HG03439 (cell line): ENCODE measurements around the gene INPP4B.

ENCODE experiments used
- ATAC-seq: cut with Tn5 transposase; IDR thresholded peaks from one replicate; pipeline ENCODE4 v1.9.1; 2021; ENCODE audit warnings: mild to moderate bottlenecking, moderate library complexity; ENCODE audit not compliant: unreplicated experiment

Gene INPP4B

DNA sequence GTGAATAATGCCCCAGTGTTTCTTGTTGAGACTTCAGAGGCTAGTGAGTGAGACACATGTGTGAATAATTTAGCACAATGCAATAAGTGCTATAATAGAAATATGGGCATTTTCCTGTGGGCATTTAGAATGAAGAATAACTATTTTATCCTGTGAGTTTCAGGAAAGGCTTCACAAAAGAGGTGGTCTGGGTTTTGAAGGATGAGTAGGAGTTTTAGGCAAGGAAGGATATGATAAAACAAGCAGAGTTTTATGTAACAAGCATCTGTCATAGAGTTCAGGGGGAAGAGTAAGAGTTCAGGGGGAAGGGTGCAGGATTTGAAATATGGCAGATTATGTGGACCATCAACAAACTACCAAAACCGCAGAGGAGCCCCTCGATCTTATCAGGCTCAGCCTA lies 529.2 kb downstream of the INPP4B start:
- ATAC-seq: no peak

DNA sequence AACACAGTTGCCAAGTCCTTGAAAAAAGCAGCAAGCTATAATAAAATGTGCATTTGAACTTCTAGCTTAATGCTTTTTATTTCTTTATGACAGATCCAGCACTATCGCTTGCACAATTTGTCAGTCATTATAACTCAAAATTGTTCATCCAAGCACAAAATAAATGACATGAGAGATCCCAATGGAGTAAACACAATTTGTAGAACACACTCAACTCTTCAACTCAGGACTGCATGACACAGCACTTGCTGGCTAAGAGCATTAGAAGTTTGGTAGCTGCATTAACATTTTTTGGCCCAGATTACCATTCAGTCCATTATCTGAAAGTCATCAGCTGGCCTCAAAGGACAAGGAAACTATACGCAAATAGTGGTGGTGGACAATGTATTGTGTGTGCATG lies 530.1 kb downstream of the INPP4B start:
- no peak for ATAC-seq

DNA sequence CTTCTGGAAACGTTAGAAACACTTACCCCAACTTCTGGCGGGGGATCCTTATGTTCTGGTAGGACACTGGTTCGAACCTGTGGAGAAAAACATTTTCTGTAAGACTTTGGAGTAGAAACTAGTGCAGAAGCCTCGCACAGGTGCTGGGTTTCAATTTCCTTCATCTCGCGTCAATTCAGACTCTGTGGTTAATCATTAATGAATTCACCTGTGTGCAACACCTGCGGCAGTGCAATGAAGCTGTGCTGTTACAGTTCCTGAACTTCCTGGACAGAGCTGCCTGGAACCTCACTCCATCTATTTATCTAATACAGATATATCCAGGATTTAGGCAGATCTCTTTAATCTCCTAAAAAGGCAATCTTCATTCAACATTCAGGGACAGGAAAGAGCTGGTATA lies 531.4 kb downstream of the INPP4B start:
- ATAC-seq: no peak

DNA sequence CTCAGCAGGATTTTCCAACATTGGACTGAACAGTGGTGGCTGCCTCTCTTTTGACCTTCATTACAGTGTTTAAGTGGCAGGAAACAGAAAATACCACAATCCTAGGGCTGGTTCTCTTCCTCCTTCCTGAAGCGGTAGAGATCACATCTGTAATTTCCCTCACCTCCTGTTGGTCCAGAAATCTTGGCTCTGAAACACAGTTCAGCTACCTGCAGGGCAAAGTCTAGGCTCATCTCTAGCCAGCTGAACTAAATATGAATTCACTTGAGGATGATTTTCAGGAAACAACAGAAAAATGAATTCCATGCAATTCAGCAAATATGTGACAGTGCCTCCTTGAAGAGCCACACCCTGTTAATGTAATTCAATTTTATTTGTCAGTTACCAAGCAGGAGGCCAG lies 531.9 kb downstream of the INPP4B start:
- no peak for ATAC-seq

DNA sequence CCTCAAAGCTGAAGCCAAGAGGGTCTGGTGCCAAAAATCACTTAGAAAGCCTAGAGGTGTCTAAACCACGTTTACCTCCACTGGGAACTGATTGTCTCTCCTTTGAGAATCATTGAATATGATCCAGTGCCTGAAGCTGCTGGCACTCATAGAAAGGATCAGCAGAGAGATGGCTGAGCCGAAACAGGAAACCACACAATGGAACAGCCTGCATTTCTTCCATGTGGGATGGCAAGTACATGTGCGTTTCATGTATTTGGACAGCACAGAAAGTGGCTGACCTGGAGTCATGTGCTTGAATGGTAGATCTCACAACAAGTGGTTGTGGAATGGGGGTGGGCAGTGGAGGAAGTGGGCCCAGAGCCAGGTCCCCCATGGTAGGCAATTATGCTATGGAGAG lies 533.7 kb downstream of the INPP4B start:
- no peak for ATAC-seq

DNA sequence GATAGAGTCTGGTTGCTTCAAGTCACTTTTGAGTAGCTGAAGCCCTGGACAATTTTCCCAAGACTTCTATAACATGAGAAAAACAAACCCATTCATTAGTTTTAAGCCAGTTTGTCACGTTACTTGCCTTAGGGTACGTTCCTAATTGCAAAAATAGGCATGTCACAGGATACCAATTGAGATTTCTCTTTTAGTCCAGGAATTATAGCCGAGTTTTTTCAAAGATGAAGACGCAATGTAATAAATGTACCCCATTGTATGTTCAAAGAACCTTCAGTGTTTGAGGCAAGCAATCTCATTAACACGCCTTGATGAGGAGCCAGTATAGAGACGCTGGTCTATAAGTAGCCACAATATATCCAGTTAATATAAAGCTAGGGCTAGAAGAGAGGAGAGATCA lies 534.2 kb downstream of the INPP4B start:
- no peak for ATAC-seq

DNA sequence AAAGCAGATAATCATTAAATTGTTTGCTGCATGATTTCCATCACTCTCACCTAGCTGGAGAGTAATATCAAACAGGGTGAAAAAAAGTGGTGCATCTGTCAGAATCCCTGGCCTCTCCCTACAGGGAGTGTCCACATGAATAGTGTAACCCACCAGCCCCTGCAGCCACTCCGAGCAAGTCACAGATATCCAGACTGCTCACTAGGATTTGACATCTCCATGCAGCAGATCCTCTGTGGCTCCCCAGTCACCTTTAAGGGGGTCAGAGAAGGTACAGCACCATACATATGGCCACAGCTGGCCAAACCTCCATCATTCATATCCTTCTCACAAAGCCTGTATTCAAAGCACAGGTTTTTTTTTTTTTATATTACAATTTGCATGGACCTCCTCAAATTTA lies 536.3 kb downstream of the INPP4B start:
- no peak for ATAC-seq

DNA sequence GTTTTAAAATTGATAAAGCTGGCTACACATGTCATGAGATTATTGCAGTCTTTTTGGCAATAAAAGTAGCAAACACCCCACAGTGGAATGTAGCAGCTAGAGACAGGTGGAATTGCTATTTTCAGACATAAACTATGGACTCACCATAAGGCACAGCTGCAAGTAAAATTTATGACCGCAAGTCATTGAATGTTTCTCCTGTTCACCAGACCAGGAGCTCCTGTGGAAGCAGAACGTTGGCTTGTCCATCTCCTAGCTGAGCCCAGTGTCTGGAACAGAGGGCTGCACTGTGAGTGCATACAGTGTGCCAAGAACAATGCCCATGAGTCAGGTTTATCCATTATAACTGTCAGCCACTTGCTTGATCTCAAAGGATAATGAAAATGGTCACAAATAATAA lies 538.2 kb downstream of the INPP4B start:
- no peak for ATAC-seq

DNA sequence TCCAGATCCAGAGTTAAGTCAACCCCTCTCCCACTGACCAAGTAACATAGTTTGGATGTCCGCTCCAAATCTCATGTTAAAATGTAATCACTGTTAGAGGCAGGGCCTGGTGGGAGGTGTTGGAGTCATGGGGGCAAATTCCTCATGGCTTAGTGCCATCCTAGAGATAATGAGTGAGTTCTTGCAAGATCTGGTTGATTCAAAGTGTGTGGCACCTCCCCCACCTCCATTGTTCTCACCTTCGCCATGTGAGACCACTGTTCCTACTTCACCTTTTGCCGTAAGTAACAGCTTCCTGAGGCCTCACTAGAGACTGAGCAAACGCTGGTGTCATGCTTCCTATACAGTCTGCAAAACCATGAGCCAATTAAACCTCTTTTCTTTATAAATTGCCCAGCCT lies 548.8 kb downstream of the INPP4B start:
- ATAC-seq: no peak

DNA sequence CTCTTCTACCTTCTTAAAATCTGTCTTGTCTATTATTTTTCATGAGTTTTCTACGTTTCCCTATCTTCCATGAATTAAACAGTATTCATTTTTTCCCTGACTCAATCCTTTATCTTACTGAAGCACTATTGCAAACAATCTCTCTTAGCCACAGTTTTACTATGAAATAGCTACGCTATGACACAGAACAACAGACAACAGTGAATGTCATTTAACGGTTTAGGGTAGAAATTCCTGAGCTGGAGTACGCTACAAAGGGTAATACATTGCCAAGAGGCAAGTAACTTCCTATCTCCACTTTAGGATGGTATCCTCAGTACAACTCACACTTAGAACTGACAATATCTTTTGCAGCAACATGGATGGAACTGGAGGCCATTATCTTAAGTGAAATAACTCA lies 552.6 kb downstream of the INPP4B start:
- ATAC-seq: no peak

DNA sequence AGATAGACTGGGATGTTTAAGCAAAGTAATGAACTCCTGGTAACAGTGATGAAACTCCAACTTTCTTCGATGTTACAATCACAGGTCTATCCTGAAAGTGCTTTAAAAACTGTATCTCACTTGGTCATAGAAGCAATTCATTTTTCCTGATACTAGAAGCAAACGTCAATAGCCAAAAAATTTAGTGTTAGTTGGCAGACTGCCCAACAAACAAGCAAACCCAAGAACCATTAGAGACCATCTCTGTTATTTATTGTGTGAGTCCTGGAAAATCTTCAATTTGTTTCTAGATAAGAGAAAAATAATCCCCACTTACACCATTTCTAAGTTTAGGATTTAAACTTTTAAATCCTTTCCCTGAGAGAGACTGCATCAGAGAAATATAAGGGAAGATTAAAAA lies 553.9 kb downstream of the INPP4B start:
- no peak for ATAC-seq

DNA sequence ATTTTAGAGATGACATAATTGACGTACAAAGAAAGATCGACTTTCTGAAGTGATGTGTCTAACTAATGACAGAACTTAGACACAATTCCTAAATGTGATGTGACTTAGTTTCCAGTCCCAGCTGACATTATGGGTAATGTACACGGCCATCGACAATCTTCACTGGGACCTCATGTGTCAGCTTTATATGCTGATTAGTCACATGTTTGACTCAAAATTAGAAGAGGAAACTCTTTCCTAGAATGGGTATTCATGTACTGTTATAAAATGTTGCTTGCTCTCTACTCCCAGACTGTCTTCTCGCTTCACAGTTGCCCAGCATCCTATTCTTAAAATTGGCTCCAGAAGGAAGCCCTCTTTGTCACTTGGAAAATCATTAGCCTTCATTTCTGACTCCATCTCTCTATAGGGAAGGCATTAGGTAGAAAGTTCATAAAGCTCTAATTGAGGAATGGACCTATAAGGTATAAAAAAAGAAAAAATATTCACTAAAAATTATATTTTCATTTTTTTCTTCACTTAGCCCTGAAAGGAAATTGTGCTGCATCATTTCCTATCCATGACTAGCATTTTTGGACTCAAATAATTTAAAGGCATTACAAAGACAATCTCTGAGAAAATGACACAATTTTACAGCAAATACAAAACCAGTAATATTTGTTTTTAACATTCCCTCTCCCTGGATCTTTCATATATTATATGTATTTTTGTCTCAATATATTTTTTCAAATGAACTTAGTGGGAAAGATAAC lies 554.6 kb downstream of the INPP4B start:
- no peak for ATAC-seq

DNA sequence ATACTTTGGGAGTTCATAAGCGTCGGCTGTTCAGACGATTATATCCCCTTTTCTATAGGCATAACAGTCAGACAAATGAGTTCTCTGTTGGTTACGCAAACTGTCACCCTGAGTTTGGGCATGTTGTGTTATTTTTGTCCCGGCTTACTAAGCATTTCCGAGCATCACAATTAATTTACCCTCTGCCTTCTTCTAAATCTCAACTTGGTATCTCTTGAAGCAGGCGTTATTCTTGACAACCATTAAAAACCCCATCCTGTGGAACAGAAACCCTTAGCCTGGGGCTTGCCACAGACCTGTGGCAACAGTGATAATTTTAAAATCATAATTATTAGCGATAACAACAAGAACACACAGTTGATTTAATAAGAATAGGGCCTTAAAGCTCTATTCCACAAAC lies 558.7 kb downstream of the INPP4B start:
- no peak for ATAC-seq

DNA sequence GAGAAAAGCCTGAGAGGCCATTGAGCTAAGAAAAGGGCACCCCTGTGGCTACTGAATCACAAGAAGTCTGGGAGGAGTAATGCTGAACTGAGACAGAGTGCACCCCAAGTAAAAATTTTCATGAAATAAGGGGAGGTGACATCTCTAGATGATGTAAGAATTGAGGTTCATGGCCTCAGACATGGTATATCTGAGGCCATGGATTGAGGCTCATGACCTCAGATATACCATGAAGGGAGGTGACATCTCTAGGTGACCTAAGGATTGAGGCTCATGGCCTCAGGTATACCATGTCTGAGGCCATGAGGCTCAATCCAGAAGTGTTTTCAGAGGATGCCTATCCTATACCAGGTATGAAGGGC lies 560.9 kb downstream of the INPP4B start:
- no peak for ATAC-seq

DNA sequence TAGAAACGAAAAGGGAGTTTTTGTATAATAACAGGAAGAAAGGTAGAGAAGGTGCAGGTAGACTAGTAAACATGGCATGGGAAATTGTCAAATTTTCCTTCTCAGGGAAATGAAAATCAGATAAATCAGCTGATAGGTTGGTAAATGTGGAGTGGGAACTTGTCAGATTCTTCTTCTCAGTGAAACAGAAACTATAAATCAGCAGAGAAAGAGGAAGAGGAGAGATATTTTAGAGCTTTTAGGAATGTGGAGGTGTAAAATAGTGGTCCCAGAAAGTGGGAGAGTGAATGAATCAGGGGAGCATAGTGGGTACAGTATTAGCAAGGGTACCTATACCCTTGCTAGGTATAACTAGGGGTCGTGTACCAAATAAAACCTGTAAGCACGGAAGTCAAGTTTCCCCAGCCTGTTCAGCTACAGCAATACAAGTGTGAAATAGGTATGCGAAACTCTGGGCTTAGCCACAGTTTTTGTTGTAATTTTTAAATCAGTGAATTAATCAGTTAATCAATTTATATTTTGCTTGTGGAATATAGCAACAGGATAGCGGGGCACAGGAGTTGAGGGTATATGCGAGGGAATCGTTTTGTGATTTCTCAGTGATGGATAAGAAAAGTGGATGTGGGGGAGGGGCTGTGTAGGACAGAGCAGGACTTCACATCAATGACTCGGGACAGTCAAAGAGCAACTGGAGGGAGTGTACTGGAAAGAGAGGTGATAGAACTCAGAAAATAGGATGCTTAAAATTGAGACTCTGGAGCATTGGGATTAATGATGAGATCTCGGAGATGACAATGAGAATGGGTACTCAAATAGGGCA lies 561.5 kb downstream of the INPP4B start:
- ATAC-seq: no peak

DNA sequence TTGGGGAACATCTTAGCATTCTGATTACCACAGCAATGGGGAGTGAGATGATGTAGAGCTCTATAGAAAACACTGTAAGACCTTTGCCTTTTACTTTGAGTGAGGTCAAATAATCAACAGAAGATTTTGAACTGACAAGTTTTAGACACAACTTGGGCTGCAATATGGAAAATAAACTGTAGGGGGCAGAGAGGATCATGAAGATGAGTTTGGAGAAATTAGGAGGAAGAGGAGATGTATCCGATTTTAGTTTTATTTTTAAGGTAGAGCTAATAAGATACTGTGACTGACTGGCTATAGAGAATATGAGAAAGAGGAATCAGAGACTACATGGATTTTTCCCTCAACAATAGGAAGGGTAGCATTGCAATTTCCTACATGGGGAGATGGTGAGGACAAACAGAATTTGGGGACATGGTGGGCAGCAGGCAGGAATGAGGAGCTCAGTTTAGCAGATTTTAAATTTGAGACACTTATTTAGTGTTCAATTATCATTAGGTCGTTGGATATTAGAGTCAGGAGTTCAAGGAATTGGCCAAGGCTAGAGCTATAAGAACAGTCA lies 563.1 kb downstream of the INPP4B start:
- no peak for ATAC-seq

DNA sequence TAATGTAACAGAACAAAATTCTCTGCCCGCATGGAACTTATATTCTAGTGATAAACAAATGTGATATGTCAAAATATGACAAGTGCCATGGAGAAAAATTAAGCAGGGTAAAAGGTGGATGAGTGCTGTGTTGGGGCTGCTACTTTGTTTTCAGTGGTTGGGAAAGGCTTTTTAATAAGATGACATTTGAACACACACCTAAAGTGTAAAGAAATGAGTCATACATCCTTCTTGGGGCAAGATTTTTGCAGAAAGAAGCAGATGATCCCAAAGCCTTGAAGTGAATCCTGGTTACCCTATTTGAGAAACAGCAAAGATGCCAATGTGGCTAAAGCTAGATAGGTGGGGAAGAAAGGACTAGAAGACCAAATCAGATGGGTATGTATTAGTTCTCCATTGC lies 564.1 kb downstream of the INPP4B start:
- no peak for ATAC-seq

DNA sequence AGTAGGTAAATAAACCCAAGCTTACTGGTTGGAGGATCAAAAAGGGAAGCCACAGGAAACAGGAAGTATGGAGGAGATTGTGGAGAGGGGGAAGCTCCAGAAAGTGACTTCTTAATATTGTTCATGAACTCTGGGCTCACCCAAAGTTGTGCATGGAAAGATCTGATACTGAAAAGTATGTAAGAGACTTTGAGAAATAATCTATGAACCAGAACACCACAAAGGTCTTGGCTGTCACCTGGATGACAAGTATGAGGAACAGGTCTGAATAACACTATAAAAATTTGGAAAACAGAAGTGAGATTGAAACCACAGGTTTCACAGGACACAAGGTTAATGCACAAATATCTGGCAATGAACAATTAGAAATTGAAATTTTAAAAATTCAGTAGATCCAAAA lies 567.4 kb downstream of the INPP4B start:
- ATAC-seq: no peak

DNA sequence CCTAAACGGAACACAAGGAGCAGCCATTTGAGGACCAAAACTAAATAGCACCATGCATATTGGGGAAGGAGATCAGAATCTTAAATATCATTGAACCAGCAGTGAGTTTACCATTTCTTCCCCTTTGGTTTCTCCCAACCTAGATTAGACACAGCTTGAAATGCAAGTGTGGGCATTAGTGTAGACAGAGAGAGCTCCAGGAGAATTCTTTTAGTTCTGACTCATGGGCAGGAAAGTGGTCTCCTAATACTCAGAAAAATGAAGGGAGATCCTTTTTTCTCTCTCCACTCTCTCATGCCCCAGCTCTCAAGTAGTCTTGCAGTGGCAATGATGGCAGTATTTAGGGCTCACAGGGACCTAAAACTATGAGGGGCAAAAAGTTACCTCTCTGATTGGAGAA lies 567.9 kb downstream of the INPP4B start:
- no peak for ATAC-seq

DNA sequence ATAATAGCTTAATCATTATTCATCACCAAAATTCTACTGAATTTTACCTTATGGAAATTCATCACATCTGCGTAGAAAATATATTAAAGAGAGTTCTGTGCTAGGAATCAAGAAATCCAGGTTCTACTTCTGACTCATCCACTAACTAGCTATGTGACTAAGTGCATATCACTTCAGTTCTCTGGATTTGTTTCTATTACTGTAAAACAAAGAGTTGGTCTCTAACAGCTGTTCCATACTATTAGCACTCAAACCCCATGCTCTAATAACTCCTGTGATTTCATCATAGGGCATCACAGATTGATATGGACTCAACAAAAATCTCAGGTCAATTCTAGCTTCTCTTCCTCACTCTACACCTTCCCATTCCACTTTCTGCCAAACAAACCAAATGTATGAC lies 572.0 kb downstream of the INPP4B start:
- no peak for ATAC-seq

DNA sequence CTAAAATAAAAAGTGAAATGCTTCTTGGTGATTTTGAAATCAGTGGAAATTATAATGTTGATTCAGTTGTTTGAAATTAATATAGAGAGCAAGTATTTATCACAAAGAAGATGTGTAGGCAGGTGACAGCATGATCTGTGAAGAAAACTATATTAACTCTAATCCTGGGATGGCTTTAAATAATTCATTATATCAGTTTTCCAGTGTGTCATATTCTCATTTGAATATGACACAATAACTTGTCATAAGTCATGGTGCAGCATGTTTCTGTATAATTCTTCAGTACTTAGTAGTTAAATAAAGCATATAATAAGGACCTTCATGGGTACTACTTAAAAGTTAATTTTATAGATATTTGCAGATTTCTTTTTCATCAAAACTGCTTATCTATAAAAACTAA lies 573.6 kb downstream of the INPP4B start:
- no peak for ATAC-seq

DNA sequence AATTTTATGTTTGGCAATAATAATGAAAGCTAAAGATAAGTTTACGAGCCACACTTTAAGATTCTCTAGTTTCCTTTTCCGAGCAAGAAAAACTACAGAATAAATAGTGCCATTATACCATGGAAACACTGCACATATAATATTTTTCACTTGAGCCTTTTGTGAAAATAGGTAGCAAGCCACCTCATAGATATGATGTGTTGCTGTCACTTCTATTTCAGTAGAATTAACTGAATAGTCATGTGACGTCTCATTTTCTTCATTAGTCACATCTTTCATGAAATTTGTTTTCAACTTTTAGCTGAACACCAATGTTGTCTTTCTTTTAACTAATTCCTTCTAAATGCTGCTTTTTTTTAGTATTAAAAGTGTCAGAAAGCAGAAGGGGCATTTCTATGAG lies 574.3 kb downstream of the INPP4B start:
- ATAC-seq: no peak
